Measurements from ENCODE around the gene ADD3. TPM values are rescaled to one million over a fixed set of nuclear protein-coding genes. Genes with fewer than 3 reads are reported as not detected.
"Not testable (repeated sequence)": the region's sequence is repeated elsewhere in the genome, so short reads cannot be mapped to it uniquely, and the experiment has no call there.

The ADD3 gene
- total RNA-seq, 3 donors from 2014 or later = 14.5 to 18.8 (median 16.6) TPM

DNA sequence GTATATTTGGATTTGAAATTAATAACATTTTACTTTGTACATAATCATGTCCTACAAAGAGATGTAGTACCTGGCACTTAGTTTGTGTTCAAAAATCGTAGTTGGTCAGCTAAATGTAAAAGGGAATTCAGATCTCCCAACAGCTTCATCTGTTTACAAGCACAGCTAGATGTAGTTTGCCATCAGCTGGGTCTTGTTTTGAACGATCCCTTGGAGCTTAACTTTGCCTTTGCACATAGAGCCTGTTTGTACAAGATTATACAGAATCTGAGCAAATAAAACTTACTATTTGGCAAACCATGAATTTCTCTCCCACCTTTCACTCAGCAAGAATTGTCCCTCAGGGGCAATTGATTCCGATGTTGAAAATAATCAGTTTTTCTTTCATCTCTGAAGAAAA lies 36.1 kb upstream of the ADD3 start:
- Mint-ChIP-seq H3K27me3 (ENCODE audit: low read depth) (no peaks in the 10 kb centered on the region), H3K4me1 (ENCODE audit: low read depth) (peaks cover 1% of the 10 kb centered on the region), H3K36me3 (ENCODE audit: insufficient read depth) (no peaks in the 10 kb centered on the region), H3K9me3 (no peaks in the 10 kb centered on the region), H3K4me3 (no peak overlapping the region)
- ATAC-seq = no peak
- DNase-seq = no peak

DNA sequence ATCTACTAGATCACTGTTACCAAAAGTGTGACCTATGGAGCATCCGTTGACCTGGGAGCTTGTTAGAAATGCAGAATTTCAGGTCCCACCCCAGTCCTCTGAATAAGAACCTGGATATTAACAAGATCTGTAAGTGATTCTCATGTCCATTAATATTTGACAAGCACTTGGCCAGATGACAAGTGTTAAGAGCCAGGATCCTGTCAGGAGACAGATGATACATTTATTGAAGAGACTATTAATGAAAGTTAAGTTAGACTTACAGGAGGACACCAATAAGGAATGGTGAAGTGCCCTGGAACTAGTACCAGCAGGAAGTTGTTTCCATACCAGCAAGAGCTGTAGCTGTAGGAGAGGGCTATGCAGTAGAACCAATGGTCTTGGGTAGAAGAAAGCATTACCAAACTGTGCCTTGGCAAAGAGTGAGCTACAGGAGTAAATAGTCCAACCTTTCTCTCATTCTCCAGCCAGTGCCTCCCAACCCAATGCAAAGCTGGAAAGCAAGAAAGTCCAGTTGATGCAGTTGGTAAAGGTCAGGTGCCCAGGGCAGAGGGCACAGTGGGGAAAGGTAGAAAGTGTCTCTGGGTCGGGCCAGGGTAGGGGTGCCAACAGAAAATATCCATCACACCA lies 35.3 kb upstream of the ADD3 start:
- DNase-seq (no peak), ATAC-seq (no peak)
- Mint-ChIP-seq H3K4me1 (ENCODE audit: low read depth) (peaks cover 4% of the 10 kb centered on the region), H3K36me3 (ENCODE audit: insufficient read depth) (no peaks in the 10 kb centered on the region), H3K9me3 (no peaks in the 10 kb centered on the region), H3K4me3 (no peak overlapping the region), H3K27me3 (ENCODE audit: low read depth) (no peaks in the 10 kb centered on the region)

DNA sequence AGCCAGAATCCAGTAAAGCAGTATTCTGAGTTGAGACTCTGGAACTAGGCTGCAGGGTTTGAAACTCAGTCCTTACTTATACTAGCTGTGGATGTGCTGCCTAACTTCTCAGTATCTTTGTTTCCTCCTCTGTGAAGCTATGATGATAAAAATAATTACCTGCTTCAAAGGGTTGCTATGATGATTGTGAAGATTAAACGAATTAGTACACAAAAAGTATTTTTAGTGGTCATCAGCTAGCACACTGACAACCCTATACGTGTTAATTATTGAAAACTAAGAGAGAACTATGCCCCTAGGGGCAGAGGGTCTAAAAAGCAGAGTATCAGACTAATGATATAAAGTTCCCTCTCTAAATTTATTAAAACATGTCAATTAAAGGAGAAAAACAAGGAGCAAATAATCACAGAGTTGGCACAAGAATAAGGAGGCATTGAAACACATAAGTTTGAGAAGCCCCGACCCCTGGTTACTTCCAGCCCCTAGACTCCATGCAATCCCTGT lies 34.4 kb upstream of the ADD3 start:
- DNase-seq = no peak
- no peak for ATAC-seq

DNA sequence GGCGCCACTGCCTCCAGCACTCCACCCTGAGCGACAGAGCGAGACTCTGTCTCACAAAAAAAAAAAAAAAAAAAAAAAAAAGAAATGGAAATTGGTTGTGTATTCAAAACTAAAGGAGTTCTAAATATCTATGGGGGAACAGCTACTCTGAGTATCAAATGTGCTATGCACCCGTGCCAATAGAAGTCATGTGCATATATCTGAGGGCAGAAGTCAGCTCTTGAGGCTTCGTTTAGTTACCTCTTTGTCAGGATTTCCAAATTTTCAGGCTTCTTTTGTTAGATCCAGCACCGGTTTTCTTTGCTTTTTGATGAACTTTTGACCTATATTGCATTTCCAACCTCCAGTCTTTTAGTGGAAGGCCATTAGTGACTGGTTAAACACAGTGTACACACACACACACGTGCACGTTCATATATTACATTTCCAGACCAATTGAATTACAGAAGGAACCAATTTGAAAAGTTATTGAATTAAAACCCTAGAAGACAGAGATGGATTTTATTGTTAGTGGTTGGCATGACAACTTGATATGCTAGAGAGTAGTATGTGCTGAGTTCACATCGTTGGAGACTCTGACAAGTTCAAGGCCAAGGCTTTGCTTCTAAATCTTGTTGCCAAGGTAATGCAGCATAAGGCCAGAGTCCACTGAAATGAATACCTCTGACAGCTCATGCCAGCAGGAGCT lies 33.1 kb upstream of the ADD3 start:
- no peaks in the 10 kb centered on the region for H3K9me3 Mint-ChIP-seq
- DNase-seq (no peak), ATAC-seq (no peak)
- no peak overlapping the region for H3K4me3 Mint-ChIP-seq
- H3K36me3 Mint-ChIP-seq (ENCODE audit: insufficient read depth) = no peaks in the 10 kb centered on the region
- H3K4me1 Mint-ChIP-seq (ENCODE audit: low read depth) = peaks cover 15% of the 10 kb centered on the region
- no peaks in the 10 kb centered on the region for H3K27me3 Mint-ChIP-seq (ENCODE audit: low read depth)

More for the DNA sequence above, 34.4 kb upstream of the ADD3 start:
- no peaks in the 10 kb centered on the region for H3K9me3 Mint-ChIP-seq
- no peaks in the 10 kb centered on the region for H3K36me3 Mint-ChIP-seq (ENCODE audit: insufficient read depth)
- H3K4me3 Mint-ChIP-seq = no peak overlapping the region
- no peaks in the 10 kb centered on the region for H3K27me3 Mint-ChIP-seq (ENCODE audit: low read depth)
- peaks cover 8% of the 10 kb centered on the region for H3K4me1 Mint-ChIP-seq (ENCODE audit: low read depth)

DNA sequence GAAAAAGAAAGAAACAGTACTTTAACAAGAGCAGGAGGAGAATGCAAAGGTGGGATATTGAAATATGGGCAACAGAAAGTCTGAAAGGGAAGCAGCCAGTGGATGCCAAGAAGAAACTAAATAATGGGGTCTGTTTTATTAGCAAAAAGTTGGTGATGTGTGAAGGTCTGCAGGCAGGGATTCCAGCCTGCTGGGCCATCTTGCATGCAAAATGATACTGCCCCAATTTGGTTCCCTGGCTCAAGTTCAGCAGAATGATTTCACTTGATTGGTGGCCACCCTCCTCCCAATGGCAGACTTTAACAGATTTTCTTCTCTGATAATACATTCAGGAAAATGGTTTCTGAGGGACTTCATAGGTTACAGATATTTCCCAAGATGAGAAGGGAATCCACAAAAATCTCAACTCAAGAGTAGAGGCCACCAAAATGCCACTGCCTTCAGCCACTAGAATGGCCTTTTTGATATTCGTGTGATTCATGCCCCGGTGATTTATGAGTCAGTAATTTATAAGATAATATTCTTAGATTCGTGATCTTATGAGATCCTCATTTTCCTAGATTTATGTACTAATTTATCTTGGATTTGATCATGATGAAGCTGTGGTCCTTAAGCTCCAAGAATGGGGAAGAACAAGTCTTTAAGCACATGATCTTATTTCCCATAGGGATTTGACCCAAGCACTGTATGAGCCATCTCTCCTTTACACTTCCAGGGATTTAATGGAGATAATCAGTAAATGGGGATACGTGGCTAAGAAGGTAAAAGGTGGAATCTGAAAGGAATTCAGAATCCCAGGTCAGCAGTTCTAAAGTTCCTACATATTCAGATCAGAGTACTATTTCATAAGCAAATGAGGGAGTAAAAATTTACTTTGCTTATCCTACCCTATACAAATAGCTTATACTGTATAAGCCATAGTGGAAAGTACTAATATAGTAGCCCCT lies 32.3 kb upstream of the ADD3 start:
- DNase-seq (no peak), ATAC-seq (no peak)
- Mint-ChIP-seq H3K9me3 (no peaks in the 10 kb centered on the region), H3K4me3 (no peak overlapping the region), H3K4me1 (ENCODE audit: low read depth) (peaks cover 17% of the 10 kb centered on the region), H3K27me3 (ENCODE audit: low read depth) (no peaks in the 10 kb centered on the region), H3K36me3 (ENCODE audit: insufficient read depth) (no peaks in the 10 kb centered on the region)

DNA sequence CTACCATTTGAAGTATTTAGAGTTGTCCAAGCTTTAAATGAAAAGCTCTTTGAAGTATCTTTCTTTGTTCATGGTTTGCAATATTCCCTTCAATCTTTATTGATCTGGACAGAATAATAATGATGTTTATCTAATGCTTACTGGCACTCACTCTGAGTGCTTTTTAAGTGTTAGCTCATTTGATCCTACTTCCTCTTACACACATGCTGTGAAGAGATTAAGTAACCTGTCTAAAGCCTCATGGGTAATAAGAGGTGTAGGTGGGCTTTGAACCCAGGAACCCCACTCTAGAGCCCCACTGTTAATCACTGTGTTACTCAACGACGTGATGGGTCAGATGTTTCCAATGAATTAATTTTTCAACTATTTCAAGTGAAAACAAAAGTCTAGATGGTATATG lies 31.1 kb upstream of the ADD3 start:
- H3K27me3 Mint-ChIP-seq (ENCODE audit: low read depth) = no peaks in the 10 kb centered on the region
- no peak for ATAC-seq
- peaks cover 17% of the 10 kb centered on the region for H3K4me1 Mint-ChIP-seq (ENCODE audit: low read depth)
- H3K36me3 Mint-ChIP-seq (ENCODE audit: insufficient read depth) = no peaks in the 10 kb centered on the region
- no peak overlapping the region for H3K4me3 Mint-ChIP-seq
- no peaks in the 10 kb centered on the region for H3K9me3 Mint-ChIP-seq
- DNase-seq = no peak

DNA sequence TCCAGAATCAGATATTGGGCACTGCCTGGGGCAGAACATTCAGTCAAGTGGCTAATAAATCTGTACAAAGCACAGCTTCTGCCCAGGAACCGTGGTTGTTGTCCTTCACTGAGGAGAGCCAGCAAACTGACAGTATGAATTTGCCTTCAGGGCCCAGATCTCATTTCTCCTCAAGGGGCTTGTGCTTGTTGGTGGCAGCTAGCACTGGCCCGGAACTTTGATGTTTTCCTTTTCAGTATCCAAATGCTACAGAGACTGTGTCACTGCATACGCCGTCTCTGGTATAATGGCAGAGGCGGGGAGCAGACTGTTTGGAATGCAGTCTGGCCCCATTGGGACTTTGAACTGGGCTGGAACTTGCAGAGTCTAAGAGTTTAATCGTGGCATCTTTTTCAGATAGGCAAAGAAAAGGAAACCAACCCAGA lies 30.4 kb upstream of the ADD3 start:
- Mint-ChIP-seq H3K4me3 (no peak overlapping the region), H3K27me3 (ENCODE audit: low read depth) (no peaks in the 10 kb centered on the region), H3K4me1 (ENCODE audit: low read depth) (peaks cover 17% of the 10 kb centered on the region), H3K9me3 (no peaks in the 10 kb centered on the region), H3K36me3 (ENCODE audit: insufficient read depth) (no peaks in the 10 kb centered on the region)
- DNase-seq (no peak), ATAC-seq (no peak)

DNA sequence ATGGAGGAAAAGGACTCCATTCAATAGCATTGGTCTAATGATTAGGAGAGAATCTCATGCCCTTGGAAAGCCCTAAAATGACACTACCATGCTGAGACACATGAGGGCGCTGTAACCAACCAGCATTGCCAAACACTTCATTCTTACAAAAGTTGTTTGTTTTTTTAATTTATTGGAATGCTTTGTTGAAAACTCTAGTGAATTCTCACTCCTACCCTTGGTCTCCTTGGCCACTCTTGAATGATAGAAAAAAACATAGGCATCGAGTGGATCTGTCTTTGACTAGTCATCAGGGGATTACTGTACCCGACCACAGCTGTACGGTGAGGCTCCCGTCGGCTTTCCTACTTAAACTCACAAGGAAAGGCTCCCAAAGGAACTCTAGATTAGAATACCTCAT lies 29.3 kb upstream of the ADD3 start:
- Mint-ChIP-seq H3K27me3 (ENCODE audit: low read depth) (no peaks in the 10 kb centered on the region), H3K4me3 (no peak overlapping the region), H3K9me3 (no peaks in the 10 kb centered on the region), H3K4me1 (ENCODE audit: low read depth) (peaks cover 17% of the 10 kb centered on the region), H3K36me3 (ENCODE audit: insufficient read depth) (no peaks in the 10 kb centered on the region)
- DNase-seq (peak; percentile 62), ATAC-seq (peak in 1 of 2 donors; percentile 48)

DNA sequence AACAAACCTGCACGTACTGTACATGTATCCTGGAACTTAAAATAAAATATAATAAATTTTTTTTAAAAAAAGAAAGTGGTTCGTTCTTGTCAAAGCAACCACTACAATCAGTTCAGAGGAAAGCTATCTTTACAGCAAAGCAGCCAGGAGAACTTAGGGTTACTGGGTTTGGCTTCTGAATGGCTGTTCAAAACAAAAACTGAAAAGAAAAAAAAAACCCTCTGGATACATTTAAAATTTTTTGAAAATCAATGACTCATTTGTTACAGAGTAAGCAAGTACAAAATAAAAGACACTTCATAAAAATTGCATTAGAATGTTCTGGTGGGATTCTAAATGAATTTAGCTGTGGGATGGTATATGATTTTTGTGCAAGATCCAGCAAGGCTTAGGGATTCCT lies 28.6 kb upstream of the ADD3 start:
- Mint-ChIP-seq H3K36me3 (ENCODE audit: insufficient read depth) (no peaks in the 10 kb centered on the region), H3K4me3 (no peak overlapping the region), H3K27me3 (ENCODE audit: low read depth) (no peaks in the 10 kb centered on the region), H3K4me1 (ENCODE audit: low read depth) (peaks cover 17% of the 10 kb centered on the region), H3K9me3 (no peaks in the 10 kb centered on the region)
- ATAC-seq (no peak), DNase-seq (no peak)

DNA sequence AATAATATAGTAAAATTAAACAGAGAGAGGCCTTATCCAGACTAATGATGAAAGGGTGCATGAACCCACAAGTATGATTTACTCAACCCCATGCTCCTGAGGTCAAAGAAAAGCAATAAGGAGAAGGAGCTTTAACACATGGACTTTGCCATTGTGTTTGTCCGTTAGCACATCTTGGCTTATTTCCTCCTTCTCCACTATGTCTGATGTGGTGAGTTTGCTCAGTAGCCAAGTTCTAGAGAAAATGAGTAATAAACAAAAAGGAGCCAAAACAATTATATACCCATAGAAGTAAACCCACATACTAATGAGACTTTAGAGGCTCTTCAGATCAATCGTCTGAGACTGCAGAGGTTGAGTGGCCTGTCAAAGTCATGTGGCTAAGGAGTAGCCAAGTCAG lies 26.1 kb upstream of the ADD3 start:
- Mint-ChIP-seq H3K4me1 (ENCODE audit: low read depth) (peaks cover 16% of the 10 kb centered on the region), H3K9me3 (peaks cover 6% of the 10 kb centered on the region), H3K36me3 (ENCODE audit: insufficient read depth) (no peaks in the 10 kb centered on the region), H3K27me3 (ENCODE audit: low read depth) (peaks cover 2% of the 10 kb centered on the region), H3K4me3 (no peak overlapping the region)
- DNase-seq (no peak), ATAC-seq (no peak)

DNA sequence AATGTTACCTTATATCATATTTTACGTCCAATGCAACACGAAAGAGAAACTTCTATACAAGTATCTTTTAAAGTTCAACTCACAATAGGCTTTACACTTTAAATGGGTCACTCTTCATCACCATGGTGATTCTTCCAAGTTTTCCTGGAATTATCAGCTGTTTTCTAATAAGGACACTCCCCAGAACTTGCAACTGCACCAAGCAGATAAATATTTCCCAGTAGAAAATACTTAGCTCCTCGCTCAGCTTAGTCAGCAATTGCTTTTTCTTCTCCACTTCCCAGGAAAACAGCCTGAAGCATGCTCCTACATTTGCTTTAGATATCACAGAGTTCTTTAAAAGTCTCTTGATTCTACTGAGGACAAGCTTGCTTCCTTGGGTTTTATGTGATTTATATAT lies 25.7 kb upstream of the ADD3 start:
- H3K4me3 Mint-ChIP-seq = no peak overlapping the region
- peaks cover 13% of the 10 kb centered on the region for H3K4me1 Mint-ChIP-seq (ENCODE audit: low read depth)
- ATAC-seq (no peak), DNase-seq (no peak)
- peaks cover 6% of the 10 kb centered on the region for H3K9me3 Mint-ChIP-seq
- peaks cover 2% of the 10 kb centered on the region for H3K27me3 Mint-ChIP-seq (ENCODE audit: low read depth)
- no peaks in the 10 kb centered on the region for H3K36me3 Mint-ChIP-seq (ENCODE audit: insufficient read depth)

DNA sequence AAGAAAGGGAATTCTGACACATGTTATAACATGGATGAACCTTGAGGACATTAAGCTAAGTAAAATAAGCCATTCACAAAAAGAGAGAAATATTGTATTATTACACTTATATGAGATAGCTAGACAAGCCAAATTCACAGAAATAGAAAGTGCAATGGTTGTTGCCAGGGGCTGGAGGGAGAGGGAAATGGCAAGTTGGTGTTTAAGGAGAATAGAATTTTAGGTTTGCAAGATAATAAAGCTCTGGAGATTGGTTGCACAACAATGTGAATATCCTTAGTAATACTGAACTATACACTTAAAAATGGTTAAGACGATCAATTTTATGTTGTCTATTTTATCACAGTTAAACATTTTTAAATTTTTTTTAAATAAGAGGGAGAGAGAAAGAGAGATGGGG lies 25.0 kb upstream of the ADD3 start:
- peaks cover 2% of the 10 kb centered on the region for H3K27me3 Mint-ChIP-seq (ENCODE audit: low read depth)
- H3K36me3 Mint-ChIP-seq (ENCODE audit: insufficient read depth) = no peaks in the 10 kb centered on the region
- peaks cover 13% of the 10 kb centered on the region for H3K4me1 Mint-ChIP-seq (ENCODE audit: low read depth)
- peaks cover 6% of the 10 kb centered on the region for H3K9me3 Mint-ChIP-seq
- no peak overlapping the region for H3K4me3 Mint-ChIP-seq
- no peak for DNase-seq
- ATAC-seq = no peak

DNA sequence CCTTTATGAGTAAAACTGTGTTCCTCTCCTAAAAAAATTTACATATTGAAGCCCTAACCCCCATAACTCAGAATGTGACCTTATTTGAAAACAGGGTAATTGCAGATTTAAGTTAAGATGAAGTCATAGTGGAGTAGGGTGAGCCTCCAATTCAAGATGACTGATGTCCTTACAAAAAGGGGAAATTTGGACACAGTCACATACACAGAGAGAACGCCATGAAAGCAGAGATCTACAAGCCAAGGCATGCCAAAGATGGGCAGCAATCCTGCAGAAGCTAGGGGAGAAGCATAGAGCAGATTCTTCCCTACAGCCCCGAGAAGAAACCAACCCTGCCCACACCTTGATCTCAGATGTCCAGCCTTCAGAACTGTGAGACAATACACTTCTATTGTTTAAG lies 23.8 kb upstream of the ADD3 start:
- no peak overlapping the region for H3K4me3 Mint-ChIP-seq
- DNase-seq = no peak
- peaks cover 2% of the 10 kb centered on the region for H3K27me3 Mint-ChIP-seq (ENCODE audit: low read depth)
- no peak for ATAC-seq
- H3K4me1 Mint-ChIP-seq (ENCODE audit: low read depth) = peaks cover 4% of the 10 kb centered on the region
- peaks cover 2% of the 10 kb centered on the region for H3K36me3 Mint-ChIP-seq (ENCODE audit: insufficient read depth)
- H3K9me3 Mint-ChIP-seq = peaks cover 12% of the 10 kb centered on the region

DNA sequence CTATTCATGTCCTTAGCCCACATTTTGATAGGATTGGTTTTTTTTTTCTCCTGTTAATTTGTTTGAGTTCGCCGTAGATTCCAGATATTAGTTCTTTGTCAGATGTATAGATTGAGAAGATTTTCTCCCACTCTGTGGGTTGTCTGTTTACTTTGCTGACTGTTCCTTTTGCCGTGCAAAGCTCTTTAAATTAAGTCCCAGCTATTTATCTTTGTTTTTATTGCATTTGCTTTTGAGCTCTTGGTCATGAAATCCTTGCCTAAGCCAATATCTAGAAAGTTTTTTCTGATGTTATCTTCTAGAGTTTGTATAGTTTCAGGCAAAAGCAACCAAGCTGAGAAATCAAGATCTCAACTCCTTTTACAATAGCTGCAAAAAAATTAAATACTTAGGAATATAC lies 22.0 kb upstream of the ADD3 start:
- H3K9me3 Mint-ChIP-seq = peaks cover 12% of the 10 kb centered on the region
- not testable (repeated sequence) for H3K27me3 Mint-ChIP-seq (ENCODE audit: low read depth); ATAC-seq; H3K4me3 Mint-ChIP-seq; H3K4me1 Mint-ChIP-seq (ENCODE audit: low read depth); DNase-seq; H3K36me3 Mint-ChIP-seq (ENCODE audit: insufficient read depth)

Measured in activated T-cell treated with anti-CD3 and anti-CD28 coated beads, Interleukin-2, amount 50 U/mL, for 4 hours (primary cell).